8988T (cell line): Measurements from ENCODE around the gene EGR2.

Experiments used
- DNase-seq: peaks from one replicate; pipeline ENCODE4 v3.0.0; 2011

Gene EGR2

GRCh38 chr10:62817766-62818425, 1.7 kb upstream of the EGR2 start:
- peak; percentile 97 for DNase-seq

GRCh38 chr10:62817121-62817765, 1.1 kb upstream of the EGR2 start:
- peak; percentile 37 for DNase-seq

DNA sequence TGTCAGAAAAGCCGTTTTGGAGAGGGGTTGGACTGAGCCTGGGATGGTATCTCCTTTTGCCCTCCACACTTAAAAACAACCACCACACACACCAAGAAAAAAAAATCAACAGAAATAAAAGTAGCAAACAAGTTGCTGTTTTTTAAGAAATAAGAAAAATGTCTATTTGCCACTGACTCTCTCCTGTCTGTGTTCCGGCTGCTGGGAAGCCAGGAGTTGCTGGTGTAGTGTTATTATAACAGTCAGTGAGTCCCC, 163 bp downstream of the EGR2 start:
- DNase-seq = no peak

- peak; percentile 20 for DNase-seq
Observed at GRCh38 chr10:62815381-62816075, 638 bp downstream of the EGR2 start.

DNA sequence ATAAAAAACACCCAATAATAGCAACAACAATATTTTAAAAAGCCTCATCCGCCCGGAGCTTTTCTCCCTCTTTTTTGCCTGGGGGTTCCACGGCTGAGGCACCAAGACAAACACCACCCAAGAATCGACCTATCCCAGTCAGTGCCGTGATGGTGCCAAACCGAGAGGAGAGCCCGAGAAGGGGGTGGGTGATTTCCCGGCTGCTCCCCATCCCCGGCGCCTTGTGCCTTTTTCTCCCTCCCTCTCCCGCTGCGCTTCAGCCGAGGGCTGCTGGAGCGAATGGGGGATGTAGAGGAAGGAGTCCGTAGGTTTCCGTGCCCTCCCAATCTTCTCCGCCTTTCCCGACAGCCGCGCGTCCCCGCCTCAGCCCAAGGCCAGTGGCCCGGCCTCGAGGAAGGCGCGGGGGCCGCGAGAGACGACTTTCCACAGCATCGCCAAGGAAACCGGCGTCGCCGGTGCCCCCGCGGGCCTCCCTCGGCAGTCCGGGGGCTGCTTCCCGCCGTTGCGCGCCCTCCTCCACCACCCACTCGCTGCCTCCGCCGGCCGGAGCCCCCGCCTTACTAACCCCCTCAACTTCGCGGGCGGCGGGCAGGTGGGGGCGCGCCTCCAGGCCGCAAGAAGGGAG, 1.3 kb downstream of the EGR2 start:
- DNase-seq = no peak

GRCh38 chr10:62813981-62814380, 2.2 kb downstream of the EGR2 start:
- no peak for DNase-seq

- DNase-seq = peak; percentile 18
Observed at GRCh38 chr10:62813453-62813852, 2.7 kb downstream of the EGR2 start.

DNA sequence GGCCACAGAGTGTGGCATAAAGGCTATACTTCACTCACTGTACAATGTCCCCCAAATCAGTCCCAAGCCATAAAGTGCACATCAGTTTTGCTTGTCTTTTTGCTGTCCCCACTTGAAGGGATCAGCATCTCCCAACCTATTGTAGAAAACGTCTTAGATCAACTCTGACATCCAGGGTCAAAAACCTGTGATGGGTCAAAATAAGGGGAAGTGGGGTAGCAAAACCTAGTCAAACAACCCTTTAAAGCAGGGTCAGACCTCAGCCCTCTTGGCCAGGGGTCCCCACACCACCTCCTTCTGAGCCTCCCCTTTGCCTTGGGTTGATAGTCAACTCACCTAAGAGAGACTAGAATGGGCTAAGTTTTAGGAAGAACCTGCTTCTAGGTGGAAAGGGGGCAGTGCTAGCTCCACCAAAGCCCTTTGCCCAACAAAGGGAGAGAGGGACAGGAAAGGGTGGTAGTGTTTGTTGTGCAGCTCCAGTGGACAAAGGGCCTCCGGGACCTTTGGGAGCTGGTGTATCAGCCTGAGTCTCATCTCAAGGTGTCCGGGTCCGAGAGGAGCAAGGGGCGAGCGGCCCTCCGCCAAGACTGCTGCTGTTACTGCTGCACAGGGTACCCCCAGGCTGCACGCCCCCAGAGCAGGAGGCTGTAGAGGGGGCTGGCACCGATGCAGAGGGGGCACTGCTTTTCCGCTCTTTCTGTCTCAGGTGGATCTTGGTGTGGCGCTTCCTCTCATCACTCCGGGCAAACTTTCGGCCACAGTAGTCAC, 3.3 kb downstream of the EGR2 start:
- peak; percentile 20 for DNase-seq

GRCh38 chr10:62811159-62811875, 4.8 kb downstream of the EGR2 start:
- DNase-seq = no peak

- no peak for DNase-seq
Observed at GRCh38 chr10:62810156-62810902, 5.8 kb downstream of the EGR2 start.

- DNase-seq = no peak
Observed at GRCh38 chr10:62806251-62806650, 9.9 kb downstream of the EGR2 start.

- DNase-seq = peak; percentile 45
Observed at GRCh38 chr10:62805231-62806099, 10.7 kb downstream of the EGR2 start.

GRCh38 chr10:62804356-62805230, 11.6 kb downstream of the EGR2 start, which contains the start of gene ADO:
TSS of gene ADO (plus strand) at chr10:62804720. CDS start at chr10:62805060, 340 bp downstream.
- DNase-seq = peak; percentile 75

DNA sequence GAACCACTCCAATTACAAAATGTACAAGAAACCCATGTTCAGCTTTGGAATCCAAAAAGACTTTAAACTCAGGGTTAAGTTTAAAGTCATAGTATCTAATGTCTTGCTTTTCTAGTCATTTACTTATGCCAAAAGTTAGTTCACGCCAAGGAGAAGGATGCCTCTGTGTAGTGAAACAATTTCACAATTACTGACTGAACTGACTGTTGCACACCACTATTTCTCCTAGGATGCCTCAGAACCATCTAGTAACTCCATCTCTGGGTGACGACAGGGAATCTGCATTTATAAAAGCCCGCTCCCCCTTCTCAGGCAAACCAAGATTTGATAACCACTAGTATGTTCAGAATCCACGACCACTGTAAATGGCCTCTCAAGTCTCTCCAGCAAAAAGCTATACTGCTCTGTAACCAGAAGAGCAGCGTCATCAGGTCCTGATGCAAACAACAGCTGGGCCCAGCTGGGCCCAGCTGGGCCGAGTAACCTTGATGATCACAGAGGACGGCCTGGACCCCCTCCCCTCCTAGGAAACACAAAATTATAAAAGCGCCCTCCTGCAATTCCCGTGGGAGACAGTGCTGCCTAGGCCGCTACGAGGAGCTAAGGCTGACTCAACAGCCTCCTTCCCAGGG, 12.3 kb downstream of the EGR2 start:
- no peak for DNase-seq

GRCh38 chr10:62801871-62802270, 14.3 kb downstream of the EGR2 start:
- DNase-seq = no peak

DNA sequence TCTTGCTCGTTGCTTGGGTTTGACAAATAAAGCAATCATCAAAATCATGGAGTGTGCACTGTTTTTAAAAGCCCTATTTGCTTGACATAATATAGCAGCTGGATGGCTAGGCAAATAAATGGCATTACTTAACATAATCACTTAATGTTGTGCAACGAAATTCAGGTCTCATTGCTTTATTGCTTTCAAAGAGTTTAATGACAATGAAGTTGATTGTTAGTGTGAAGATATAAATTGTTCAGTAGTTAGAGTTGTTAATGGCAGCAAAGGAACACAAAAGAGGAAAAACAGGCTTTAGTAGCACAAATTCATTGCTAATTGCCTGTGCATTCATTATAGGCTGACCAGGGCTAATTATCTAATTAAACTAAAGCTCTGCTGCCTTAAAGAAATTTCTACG, 19.3 kb downstream of the EGR2 start:
- no peak for DNase-seq

DNA sequence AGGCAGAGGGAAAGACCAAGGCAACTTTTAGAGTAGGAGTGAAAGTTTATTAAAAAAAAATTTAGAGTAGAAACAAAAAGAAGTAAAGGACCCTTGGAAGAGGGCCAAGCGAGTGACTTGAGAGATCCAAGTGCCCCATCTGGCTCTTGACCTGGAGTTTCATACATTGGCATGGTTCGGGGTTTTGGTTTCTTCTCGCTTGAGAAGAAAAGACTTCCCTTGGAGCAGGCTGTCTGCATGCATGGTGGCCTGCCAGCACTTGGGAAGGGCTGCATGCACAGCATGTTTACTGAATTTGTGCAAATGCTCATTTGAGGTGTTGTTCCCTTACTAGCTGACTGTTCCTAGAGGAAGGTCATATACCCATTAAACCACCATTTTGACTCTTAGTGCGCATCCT, 20.4 kb downstream of the EGR2 start:
- no peak for DNase-seq

GRCh38 chr10:62795100-62795499, 21.1 kb downstream of the EGR2 start:
- no peak for DNase-seq

- no peak for DNase-seq
Observed at GRCh38 chr10:62794306-62794705, 21.9 kb downstream of the EGR2 start.
